GM18873 (cell line): ENCODE data around the gene KLHL9.
A peak's percentile ranks its signal among the peaks of the same experiment; 100 is the strongest.
"Not testable (repeated sequence)": the region's sequence is repeated elsewhere in the genome, so short reads cannot be mapped to it uniquely, and the experiment has no call there.

Experiments
- ATAC-seq: cut with Tn5 transposase; IDR thresholded peaks from one replicate; pipeline ENCODE4 v1.9.1; 2021; ENCODE audit warnings: mild to moderate bottlenecking, moderate library complexity, moderate number of reproducible peaks; ENCODE audit not compliant: unreplicated experiment, low FRiP score

Gene KLHL9

DNA sequence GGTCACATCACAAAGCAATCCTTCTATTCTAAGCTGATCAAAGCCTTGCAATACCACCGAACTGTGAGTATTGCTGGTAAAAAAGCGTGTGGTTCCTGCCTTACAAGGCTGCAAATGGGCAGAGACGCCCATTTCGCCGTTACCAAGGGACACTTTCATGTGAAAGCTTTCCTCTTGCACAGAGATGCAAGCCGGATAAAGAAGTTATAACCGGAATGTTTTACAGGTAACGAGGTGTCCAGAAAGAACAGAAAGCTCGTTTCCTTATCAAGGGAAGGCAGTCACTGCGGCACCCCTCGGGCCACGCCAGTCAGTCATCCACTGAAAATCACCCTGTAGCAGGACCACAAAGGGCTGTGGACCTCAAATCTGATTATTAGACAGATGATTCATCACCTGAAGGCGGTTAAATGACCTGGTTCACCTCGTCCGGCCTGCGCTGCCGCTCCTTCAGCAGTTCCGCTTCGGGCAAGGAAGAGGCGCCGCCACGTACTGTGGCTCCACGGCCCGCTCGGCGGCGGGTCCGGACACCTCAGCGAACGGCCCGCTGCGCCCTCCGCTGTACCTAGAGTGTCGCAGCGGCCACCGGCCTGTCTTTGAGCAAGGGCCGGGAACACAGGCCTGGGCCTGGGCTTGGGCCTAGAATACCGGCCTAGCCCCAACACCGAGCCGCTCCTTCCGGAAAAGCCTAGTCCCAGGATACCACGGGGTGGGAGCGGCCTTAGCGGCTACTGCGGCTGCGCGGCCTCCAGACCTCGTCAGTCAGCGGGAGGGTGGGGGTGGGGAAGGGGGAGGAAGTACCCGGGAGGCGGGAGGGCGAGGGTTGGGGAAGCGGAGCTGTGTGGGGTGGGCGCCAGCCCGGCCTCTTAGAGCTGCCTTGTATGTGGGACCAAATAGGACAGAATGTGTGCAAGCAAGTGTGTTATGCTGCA lies at the start of gene KLHL9:
KLHL9 (minus strand) TSS at position 704 of the 932 bp plus-strand sequence; CDS start at position 159, 545 bp downstream.
- ATAC-seq = peak; percentile 85

GRCh38 chr9:21383627-21384026 lies 48.4 kb upstream of the KLHL9 start:
- ATAC-seq = no peak

DNA sequence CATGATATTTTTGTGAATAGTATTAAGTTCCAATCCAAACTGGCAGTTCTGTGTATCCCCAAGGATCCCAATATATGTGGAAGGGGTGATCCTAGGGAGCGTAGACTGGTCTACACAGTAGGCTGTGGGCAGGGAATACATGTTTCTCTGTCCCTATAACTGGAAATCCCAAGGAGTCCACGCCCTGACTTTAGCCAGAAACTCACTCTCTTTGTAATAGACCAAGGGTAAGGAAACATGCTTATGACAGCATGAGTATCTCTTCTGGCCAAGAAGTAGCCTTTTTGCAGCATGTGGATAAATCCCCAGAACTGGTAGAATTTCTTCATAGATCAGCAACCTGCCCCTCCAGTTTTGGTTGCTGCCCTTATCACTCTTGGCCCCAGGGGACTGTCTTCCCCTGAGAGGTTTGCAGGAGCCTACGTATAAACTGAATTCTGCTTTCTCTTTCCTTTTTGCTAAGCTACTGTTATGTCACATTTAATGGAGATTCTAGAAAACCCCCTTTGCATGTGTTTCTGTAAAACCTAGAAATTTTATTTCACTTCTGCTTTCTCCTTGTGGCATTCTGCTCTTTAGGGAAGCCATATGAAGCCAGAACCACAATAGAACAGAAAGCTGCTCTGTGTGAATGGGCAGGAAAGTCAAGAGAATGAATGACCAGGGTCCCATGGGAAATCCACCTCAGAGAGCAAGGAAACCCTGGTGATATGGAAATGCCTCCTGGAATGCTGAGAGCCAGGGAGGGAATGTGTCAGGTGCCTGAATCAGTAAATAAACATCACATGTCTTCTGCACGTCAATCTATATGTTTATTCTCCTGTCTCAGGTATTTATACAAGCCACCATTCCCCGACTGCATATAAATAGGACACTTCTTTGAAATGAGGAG lies 46.5 kb upstream of the KLHL9 start:
- ATAC-seq = peak; percentile 99

DNA sequence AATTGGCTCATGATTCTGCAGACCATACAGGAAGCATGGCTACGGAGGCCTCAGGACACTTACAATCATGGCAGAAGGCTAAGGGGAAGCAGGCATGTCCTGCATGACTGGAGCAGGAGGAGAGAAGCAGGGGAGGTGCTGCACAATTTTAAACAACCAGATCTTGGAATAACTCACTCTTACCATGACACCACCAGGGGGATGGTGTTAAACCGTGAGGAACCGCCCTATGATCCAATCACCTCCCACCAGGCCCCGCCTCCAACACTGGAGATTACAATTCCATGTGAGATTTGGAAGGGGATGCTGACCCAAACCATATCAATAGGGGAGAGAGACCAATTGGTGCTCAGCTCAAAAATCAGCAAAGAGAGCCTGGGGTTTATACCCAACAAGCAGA lies 36.3 kb upstream of the KLHL9 start:
- not testable (repeated sequence) for ATAC-seq

DNA sequence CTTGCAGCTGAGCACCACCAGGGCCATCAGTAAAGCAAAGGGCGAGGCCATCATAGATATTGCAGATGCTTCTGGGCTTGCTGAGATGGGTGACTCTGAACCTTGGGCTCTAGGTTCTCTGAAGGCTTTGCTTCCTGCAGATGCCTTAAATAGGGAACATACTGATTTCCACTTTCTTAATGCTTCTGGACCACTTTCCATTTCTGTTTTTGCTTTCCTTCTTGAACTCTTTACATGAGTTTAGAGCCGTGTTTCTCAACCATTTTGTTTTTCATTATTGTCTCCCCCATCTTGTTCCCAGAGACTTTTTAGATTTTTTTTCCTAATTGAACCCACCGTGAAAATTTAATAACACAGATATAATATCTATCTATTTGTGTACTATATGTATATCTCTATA lies 32.8 kb upstream of the KLHL9 start, which contains the start of gene IFNA13:
IFNA13 (minus strand) TSS at position 101 of the 400 bp plus-strand sequence; CDS start at position 54, 47 bp downstream.
- ATAC-seq = no peak

GRCh38 chr9:21367169-21367568 lies 32.0 kb upstream of the KLHL9 start:
- peak; percentile 57 for ATAC-seq

DNA sequence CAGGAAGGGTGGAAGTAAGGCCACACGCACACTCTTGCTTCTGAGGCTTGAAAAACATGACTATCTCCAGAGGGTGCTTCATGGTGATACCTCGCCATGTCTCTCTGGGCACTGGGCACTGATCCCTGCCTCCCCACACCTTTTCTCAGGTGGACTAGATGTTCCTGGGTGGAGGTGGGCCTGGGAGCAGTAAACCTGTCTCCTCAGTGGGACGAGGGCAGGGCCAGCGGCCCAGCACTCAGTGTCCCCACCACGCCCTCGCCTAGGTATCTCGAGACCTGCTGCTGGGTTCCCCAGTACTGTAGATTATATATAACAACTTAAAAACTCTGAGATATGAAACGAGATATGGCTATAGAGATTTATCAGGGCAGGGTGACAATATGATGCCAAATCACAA lies 27.1 kb upstream of the KLHL9 start:
- no peak for ATAC-seq

DNA sequence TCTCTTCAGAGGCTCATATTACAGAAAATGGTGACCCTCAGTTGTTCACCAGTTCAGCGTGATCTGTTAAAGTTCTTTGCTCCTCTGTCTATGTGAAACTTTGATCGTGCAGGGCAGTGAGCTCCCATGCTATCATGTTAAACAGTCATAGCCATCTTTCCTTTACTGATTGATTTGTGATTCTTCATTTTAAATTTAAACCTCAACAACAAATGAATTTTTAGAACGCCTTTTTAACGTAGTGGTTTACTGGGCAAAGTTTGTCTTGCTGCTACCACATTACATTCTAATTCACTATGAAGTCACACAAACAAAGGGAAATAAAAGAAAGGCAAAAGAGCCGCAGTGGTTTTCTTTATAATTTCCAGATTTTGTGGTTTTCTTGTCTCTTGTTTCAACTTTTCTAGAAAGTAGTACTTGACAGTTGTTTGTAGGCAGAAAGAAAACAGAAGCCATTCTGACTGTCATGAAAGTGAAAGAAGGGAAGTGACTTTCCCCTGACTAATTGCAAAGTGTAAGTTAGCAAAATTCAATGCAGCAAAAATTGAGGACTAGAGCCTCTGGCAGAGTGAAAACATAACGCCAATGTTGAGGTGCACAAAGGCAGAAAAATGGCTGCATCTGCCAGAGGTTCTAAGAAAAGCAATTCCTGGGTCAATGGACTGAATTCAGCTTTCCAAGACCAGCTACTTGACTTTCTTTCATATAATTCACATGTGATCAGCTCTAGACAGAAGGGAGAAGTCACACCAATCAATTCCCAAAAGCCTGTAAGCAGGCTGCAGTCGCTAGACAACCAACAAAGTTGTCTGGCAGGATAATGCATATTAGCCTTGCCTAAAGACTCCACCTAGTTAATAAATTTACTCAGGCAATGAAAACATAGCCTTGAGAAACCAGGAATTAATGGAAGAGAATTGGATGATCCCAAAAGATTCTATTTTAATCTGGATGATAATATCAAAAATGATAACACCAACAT lies 22.6 kb upstream of the KLHL9 start:
- peak; percentile 87 for ATAC-seq

DNA sequence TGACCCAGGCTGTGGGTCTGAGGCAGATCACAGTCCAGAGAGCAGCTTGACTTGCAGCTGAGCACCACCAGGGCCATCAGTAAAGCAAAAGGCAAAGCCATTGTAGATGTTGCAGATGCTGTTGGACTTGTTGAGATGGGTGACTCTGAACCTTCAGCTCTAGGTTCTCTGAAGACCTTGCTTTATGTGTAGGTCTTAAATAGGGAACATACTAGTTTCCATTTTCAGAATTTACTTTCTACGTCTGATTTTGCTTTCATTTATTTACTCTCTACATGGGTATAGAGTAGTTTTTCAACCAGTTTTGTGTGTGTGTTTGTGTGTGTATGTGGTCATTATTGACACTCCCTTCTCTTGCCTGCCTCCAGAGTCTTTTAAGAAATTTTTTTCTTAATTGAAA lies 15.6 kb upstream of the KLHL9 start, which contains the start of gene IFNA6:
IFNA6 (minus strand) TSS at position 101 of the 400 bp plus-strand sequence; CDS start at position 101, 0 bp downstream.
- no peak for ATAC-seq

DNA sequence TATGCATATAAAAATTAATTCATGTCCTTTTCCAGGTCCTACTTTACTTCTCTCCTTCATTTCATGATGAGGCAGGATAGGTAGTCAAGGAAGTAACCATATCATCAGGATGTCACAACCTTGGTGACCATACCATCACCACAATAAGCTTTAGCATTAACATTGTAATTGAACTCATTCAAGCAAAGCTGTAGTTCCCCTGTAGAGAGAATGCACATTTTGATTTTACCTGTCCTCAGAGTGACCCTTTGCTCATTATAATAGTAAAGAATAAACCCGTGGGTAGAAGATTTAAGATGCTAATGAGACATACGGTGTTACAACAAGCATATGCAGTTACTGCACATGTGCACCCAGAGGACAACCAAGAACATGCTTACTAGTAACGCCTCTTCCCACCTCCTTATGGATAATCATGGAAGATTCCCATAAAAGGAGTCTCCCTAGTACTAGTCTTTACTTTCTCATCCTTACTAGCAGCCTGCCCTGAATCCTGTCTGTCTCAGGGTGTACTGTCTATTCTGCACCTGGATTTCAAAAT lies 13.3 kb upstream of the KLHL9 start:
- no peak for ATAC-seq

- ATAC-seq = no peak
Measured at GRCh38 chr9:21340735-21341134, 5.5 kb upstream of the KLHL9 start.

DNA sequence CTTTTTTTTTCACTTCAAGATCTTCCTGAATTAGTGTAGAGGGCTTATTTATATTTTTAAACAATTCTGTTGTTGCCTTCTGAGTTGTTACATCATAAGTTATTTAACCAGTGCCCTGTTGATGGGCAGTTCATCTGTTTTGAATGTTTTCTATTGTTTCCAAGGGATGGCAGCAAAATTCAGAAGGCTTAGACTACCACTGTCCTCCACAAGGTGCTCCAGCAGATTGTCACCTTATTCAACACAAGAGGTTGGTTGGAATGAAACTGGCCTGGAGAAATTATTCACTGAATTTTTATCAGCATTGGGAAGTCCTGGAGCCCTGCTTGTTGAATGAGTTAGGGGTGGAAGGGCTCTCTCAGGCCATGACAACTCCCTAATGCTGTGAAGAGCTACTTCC lies 1.3 kb upstream of the KLHL9 start:
- no peak for ATAC-seq

- ATAC-seq = no peak
Measured at GRCh38 chr9:21333226-21333625, 2.0 kb downstream of the KLHL9 start.

- ATAC-seq = no peak
Measured at GRCh38 chr9:21331676-21332402, 3.4 kb downstream of the KLHL9 start.

GRCh38 chr9:21326526-21327139 lies 8.6 kb downstream of the KLHL9 start:
- peak; percentile 71 for ATAC-seq

- ATAC-seq = no peak
Measured at GRCh38 chr9:21324047-21324446, 11.2 kb downstream of the KLHL9 start.

DNA sequence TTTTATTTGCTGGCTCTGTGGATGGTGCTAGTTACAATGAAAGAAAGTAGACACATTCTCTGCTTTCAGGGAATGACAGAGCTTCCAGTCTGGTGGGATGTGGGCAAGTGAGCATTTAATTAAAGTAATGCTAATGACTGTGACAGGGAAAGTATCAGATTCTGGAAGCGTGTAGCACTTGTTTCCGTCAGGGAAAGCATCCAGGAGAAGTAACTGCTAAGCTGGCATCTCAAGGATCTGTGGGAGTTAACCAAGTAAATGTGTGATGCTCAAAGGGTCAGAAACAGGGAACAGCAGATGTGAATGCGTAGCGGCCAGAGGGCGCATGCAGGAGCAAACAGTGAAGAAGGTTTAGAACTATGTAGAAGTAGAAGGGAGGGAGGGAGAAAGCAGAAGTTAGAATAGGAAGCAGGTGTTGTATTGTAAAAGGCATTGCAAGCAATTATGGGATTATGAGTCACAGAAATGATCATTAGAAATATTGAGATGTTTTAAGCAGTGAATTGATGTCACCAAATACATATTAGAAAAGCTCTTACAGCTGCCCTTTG lies 12.2 kb downstream of the KLHL9 start:
- no peak for ATAC-seq

DNA sequence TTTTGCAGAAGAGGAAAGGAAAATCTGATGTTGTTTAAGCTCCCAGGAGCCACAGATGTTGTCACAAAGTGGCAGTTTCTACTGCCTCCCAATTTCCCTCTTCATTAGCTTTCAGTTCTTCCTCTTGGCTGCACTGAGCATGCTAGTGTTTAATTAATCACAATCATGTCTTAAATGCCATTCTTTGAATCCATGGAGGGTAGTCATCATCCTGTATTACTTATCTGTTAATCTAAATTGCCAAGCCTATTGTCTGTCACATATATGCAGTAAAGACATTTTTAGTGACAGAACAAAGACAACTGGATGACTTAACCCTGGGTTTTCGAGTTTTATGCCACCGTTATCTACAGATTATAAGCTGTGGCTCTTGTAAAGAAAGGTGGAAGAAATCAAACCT lies 14.7 kb downstream of the KLHL9 start:
- no peak for ATAC-seq
